GM21723 (cell line): ENCODE data around the gene TRIOBP.

Experiments
- ATAC-seq: cut with Tn5 transposase; IDR thresholded peaks from one replicate; pipeline ENCODE4 v1.9.1; 2021; ENCODE audit warnings: mild to moderate bottlenecking, moderate library complexity; ENCODE audit not compliant: unreplicated experiment

The TRIOBP gene

DNA sequence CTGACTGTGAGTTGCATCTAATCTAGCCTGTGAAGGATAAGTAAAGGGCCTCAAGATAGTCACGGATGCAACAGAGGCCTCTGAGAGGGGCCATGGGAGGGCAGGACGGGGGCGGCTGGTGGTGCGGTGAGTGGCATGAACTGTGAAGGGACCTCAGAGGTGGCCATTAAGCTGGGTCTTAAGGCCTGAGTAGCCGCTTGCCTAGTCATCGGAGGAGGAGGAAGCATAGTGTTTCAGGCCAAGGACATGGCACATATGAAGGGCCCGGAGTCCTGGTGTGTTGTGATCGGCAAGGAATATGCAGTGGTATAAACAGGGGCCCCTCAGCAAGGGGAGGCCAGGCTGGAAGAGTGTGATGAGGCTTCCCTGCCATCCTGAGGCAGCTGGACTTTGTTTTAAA is 51.8 kb downstream of the TRIOBP start:
- ATAC-seq = no peak

DNA sequence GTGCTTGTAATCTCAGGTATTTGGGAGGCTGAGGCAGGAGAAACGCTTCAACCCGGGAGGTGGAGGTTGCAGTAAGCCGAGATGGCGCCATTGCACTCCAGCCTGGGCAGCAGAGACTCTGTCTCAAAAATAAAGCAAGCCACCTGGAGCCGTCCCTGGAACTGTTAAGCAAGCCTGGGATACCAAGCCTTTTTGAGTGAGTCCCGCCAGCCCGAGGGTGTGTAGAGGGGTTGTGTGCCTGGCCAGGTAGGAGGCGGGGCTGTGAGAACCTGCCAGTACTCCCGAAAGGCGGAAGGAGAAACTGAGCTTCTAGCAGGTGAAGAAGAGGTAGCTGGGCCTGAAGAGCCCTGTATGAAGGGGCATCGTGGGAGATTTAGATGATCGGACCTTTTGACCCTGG is 52.4 kb downstream of the TRIOBP start:
- ATAC-seq = no peak

DNA sequence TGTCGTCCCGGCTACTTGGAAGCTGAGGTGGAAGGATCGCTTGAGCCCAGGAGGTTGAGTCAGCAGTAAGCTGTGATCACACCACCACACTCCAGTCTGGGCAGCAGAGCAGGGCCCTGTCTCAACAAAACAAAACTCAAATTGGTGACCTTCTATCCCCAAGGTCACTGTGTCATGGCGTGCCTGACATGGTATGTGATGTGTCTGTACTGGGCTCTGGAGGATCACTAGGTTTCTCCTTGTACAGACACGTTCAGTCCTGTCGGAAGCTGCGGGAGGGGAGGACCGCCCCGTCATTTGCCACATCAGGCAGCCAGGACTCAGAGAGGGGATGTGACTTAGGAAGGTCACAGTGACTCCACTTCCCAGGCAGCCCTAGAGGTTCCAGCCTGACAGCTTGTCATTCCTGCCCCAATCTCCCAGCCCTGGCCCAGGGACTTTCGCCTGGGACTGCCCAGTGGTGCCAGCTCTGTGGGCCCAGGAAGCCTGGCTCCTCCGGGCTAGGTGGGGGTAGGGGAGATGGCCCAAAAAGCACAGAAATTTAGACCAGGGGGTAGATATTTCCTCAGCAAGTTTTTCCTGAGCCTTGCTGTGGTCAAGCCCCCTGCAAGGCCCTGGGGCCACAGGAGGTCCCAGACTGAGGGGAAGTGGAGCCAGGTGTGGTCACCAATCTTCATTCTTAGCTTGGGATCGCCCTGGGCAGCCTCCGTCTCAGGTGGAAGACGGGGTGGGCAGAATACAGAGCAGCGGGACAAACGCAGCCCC is 53.2 kb downstream of the TRIOBP start:
- ATAC-seq = no peak

DNA sequence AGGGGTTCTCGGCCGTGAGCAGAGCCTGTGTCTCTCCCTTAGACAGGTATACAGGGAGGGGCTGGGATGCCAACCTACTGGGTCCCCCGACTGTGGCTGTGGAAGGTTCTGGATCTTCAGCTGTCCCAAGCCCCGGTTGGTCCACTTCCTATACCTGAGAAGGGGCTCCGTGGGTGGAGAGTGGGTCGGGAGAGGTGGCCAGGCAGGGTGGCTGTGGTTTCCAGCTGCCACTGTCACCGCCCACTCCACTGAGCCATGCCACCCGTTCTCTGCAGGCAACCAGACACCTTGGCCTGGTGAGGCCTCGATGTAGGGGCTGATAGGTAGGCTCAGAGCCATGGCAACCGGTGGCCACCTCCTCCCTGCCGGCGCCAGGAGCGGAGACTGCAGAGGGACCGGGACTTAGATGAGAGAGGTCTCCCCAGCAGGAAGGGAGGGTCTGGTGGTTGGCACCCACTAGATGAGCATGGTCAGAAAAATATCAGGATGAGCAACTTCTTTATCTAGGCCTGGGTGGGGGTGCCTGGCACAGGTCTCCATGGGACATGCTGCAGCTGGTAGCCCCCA is 53.8 kb downstream of the TRIOBP start:
- ATAC-seq = no peak

DNA sequence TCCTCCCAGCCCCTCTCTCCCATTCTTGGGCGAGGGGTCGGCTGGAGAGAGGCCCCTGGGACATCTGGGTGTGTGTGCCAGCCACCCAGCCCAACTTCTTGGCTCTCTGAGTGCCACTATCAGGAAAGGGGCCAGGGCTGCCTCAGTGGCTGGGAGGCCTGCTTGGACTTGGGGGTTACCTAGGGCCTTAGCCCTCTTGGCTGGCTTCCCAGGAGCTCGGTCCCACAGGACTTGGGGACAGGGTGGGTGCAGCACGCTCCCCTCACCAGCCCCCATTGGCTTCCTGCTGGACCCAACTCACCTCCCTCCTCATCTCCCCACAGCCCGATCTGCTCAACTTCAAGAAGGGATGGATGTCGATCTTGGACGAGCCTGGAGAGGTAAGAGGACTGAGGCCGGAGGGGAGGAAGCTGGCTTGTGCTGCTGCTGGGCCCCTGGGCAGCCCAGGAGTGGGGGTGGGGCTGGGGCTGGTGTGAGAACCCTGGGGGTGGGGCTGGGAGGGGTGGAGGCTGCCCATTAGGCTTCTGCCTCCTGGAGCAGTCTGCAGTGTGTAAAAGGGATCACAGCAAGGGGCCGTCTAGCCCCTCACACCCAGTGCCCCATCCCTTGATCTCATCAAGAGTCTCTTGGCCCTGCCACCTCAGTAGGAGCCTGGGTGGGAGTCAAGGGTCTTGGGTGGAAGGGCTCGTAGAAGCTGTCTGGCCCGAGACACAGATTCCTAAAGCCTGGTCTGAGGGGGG is 54.8 kb downstream of the TRIOBP start:
- no peak for ATAC-seq

DNA sequence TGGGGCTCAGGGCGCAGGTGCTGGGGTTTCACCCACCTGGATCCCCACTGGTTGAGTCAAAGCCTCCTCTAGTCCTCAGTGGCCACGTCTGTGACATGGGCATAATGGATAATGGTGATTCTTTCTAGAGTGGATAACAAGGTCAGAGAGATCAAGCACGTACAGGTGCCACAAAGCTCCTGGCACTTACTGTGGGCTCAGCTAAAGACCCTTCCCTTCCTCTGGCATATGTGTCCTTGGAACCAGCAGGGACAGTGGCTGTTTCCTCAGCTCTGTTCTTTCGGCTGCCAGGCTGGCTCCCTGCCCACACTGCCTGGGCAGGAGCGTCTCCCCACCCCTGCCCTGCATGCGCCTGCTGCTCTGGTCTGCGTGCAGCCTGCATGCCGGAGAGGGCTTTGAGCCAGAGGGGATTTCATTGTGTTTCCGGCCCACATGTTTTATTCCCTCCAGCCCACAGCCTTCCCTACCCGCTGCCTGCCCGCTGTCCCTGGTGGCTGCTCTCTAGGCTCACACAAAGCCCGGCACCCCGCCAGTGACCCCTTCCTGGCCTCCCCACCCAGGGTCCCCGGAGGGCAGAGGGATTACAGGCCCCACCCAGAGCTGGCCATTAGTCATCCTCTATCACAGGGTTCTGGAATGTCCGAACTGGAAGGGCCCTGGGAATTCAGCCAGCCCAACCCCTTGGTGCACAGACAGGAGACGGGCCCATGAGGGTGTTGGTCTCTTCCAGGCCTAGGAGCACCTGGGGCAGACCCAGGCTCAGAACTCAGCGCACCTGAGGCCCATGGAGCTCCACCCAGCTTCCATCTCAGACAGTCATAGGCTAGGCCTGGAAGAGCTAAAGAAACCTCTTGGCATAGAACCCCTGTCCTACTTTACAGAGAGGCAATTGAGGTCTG is 55.6 kb downstream of the TRIOBP start:
- no peak for ATAC-seq

DNA sequence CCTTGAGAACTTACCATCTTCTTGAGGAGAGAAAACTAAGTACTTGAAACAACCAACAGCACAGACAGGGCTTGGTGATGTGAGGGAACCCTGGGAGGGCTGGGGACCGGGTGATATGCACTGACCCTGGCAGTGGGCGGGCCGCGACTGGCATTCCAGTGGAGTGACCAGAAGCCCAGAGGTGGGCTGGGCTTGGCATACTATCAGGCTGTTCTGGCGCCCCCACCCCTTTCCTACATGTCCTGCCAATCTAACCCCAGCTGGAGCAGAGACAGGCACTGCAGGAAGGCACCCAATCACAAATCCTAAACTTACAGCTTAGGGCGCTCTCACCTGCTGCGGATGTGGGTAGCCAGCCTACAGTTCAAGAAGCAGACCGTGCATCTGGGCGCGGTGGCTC is 56.9 kb downstream of the TRIOBP start:
- ATAC-seq = no peak

DNA sequence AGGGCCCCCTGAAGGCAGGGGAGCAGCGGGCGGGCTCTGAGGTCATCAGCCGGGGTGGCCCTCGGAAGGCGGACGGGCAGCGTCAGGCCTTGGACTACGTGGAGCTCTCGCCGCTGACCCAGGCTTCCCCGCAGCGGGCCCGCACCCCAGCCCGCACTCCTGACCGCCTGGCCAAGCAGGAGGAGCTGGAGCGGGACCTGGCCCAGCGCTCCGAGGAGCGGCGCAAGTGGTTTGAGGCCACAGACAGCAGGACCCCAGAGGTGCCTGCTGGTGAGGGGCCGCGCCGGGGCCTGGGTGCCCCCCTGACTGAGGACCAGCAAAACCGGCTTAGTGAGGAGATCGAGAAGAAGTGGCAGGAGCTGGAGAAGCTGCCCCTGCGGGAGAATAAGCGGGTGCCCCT is 60.8 kb downstream of the TRIOBP start:
- no peak for ATAC-seq

DNA sequence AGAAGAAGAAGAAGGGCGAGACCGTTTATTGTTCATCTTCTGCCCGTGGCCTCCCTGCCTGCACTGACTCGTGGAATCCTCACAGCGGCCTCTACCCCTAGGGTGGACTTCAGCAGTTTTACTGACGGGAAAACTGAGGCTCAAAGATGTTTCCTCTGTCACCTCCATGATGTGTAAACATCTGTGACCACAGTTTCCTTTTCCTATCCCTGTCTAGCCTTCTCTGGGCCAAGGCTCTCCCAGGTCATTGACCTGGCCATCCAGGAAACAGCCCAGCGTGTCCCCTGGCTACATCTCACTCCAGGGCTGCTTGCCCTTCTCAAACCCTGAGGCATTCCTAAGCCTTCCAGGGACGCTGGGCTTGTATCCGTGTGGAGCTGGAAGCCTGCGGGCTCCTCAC is 61.8 kb downstream of the TRIOBP start:
- no peak for ATAC-seq

DNA sequence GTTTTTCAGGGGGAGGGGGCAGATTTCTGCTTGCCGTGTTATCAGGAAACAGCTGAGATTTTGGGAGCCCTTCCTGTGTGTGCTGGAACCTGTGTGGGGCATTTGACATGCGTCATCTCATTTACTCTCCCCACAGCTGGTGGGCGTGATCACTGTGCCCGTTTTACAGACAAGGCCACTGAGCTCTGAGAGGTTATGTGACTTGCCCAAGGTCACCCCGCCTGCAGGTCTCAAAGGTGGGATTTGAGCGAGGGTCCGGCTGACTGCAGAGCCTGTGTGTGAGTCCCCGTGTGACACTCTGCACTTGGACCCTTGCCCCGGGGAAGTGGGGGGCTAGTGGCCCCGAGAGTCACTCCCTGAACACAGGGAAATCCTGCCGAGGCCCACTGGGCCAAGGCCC is 62.4 kb downstream of the TRIOBP start:
- no peak for ATAC-seq

DNA sequence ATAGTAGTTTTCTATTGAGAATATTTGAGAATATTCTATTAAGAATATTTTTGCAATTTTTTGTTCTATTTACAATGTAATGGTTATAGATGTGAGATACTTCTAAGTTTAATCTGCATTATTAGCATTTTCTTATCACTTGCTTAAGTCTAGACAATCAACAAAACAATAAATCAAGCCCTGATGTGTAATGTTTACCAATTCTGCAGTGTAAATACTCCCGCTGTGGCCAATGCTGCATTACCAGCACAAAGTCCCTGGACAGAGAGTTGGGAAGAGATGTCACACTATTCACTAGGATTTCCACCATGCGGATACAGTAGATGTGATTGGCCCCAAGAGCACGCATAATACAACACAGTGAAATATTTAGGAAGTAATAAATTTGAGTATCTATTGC is 63.3 kb downstream of the TRIOBP start:
- no peak for ATAC-seq

DNA sequence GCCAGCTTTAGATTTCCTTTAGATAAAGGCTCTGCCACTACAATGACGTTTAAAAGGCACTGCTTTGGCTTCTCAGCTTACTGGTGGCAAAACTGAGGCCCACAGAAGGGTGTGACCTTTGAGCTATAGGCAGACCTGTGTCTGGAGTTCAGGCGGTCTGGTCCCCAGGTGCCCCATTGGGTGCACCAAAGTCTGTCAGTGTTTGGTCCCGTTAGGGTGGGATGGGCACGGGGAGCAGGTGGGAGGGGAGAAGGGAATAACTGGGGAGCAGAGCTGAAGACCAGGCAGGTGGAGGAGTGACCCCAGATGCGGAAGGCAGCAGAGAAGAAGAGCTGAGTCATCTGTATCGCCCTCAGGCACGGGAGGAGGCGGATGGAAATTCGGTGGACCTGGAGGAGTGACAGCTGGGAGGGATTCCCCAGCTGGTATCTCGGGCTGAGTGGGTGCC is 65.6 kb downstream of the TRIOBP start:
- ATAC-seq = no peak

DNA sequence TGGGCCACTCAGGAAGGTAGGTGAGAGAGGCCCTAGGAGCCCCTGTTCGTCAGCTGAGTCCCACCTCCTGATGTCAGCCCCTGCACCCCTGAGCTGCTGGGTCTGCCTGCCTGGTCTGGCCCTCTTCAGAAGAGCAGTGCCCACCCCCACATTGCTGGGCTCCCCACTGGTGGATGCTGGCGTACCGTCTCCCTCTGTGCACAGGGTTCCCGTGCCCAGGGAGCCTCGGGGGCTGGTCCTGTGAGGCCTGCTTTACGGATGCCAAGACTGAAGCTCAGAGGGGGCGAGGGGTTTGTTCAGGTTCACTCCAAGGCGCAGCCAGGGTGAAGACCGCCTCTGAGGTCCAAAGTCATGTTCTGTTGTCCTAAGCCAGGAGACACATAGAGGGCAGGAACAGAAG is 66.2 kb downstream of the TRIOBP start:
- ATAC-seq = no peak

DNA sequence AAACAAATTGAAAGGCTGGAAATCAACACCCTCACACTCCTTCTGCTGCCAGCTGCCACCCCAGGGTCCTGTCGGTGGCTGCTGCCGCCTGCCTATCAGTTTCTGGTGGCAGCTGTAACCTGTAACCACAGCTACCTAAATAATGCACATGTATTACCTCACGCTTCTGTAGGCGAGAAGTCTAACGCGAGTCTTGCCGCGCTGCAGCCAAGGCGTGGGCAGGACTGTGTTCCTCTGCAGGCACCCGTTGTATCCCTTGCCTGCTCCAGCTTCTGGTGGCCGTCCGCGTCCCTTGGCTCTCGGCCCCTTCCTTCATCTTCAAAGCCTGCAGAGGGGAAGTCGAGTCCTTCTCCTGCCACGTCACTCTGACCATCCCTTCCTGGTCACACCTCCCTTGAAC is 66.8 kb downstream of the TRIOBP start:
- ATAC-seq = no peak

DNA sequence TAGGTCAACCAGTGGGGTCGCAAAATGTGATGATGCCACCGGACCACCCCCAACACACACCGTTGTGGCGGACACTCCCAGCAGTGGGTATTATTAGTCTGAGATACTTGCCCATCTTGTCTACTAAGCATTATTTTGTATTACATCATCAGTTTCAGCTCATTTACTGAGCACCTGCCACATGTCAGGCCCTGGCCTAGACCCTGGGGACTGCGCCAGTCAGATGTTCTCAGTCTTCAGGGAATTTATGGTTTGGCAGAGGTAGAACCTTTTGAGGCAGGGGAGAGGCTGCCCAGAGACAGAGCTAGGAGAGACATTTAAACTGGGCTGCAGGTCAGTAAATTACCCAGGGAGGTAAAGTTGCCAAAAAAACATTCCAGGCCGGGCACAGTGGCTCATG is 67.8 kb downstream of the TRIOBP start:
- ATAC-seq = no peak

DNA sequence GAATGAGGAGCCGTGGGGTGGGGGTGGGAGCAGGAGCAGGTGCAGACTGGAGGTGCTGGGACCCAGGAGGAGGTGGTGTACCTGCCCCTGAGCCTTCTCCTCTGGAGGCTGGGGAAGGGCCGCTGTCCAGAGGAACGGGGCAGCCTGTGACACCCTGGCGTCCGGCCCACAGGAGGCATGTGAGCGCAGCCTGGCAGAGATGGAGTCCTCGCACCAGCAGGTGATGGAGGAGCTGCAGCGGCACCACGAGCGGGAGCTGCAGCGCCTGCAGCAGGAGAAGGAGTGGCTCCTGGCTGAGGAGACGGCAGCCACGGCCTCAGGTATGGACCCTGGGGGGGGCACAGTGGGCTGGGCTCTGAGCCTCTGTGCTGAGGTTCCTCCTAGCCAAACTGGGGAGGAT is 68.7 kb downstream of the TRIOBP start:
- no peak for ATAC-seq

DNA sequence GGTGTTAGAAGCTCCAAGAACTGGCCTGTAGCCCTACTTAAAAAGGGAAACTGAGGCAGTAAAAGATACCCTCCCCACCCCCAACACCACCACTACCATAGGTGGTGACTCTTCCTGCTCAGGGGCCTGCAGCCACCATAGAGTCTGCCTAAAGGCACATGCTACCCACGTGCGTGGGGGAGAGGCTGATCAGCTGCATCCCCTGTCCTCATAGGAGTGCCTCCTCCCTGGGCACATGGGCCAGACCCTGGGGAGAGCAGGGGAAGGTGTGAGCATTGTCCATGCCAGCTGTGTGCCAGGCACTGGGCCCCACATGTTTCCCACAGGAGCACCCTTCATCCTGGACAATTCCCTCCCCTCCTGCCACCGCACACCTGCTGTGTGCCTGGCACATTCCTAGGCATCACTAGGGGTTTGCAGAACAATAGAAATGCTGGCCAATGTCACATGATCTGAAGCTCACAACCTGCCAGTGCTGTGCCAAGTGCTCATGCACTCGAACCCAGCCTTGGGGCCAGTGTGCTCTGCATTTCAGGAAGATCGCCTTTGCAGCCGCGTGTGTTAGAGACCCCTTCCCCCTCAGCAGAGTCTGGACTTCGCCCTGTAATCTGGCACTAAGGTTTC is 69.2 kb downstream of the TRIOBP start:
- ATAC-seq = no peak

DNA sequence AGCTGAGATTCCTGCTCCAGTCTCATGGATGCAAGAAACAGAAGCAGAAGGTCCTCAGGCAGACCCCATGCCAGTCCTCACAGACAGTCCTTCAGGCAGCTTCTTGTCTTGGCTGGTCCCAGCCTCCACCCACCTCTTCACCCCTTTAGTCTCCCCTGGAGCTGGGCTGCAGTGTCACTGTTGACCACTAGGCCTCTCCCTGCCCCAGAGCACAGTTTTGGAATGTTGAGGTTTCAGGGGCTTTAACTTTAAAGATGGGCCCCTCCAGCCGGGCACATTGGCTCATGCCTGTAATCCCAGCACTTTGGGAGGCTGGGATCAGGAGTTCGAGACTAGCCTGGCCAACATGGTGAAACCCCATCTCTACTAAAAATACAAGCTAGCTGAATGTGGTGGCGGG is 71.4 kb downstream of the TRIOBP start:
- ATAC-seq = no peak

DNA sequence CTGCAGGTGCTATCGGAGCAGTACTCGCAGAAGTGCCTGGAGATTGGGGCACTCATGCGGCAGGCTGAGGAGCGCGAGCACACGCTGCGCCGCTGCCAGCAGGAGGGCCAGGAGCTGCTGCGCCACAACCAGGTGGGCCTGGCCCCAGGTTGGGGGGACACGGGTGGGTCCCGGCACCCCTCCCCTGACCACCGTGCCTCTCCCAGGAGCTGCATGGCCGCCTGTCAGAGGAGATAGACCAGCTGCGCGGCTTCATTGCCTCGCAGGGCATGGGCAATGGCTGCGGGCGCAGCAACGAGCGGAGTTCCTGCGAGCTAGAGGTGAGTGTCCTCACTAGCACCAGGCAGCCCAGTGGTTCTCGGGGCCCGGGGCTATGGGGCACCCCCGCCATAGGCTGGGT is 72.2 kb downstream of the TRIOBP start:
- no peak for ATAC-seq

DNA sequence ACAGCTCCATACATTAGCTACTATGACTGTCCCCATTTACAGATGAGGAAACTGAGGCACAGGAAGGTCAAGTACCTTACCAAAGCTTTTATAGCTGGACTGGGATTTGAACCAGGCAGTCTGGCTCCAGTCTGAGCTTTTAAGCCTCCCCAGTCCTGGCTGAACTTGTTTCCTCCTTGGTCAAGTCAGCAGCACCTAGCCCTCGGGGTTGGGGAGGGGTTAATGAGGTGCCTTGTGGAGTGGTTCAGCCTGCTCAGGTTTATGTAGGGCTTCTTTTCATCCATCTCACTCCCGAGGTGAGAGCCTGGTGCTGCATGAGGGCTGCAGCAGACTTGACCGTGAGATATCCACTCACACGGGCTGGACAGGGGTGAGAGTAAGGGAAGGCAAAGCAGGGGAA is 74.2 kb downstream of the TRIOBP start:
- ATAC-seq = no peak
